HepG2 (cell line): ENCODE data around the gene TTN. TPM values are rescaled to one million over a fixed set of nuclear protein-coding genes. Genes with fewer than 3 reads are reported as not detected.

ENCODE experiments used
- ATAC-seq: fragments of 200-7000 bp; cut with Tn5 transposase; 3 replicates; pipeline ENCODE4 v1.9.1; 2020; ENCODE audit warnings: mild to moderate bottlenecking, moderate library complexity
- BruUV-seq: library from RNA; stranded (reverse); fragments of 400-500 nt; replicated peaks from 2 replicates; lab custom pipeline; 2021; lab: Mats Ljungman, UMichigan
- CTCF ChIA-PET: fragments of 300-600 bp; formaldehyde crosslinking; extraction: SDS; loops from one replicate; lab custom pipeline; 2021; ENCODE audit warnings: low total read pairs, inconsistent platforms, low intra/inter-chr PET ratio; lab: Yijun Ruan, JAX
- POLR2A ChIA-PET: fragments of 350-600 bp; sonication (Branson Sonifier 250); formaldehyde crosslinking; loops from one replicate; lab custom pipeline; 2020; ENCODE audit warnings: antibody characterized with exemption, inconsistent platforms; lab: Yijun Ruan, JAX
- DNase-seq: peaks from one replicate; pipeline ENCODE4 v3.0.0-alpha.2; 2015; ENCODE audit warnings: low spot score
- FAIRE-seq: peaks from 3 replicates; lab custom pipeline; 2011; peaks lifted over from hg19 to GRCh38; lab: Jason Lieb, UNC
- H2AFZ ChIP-seq: one replicate; pipeline ENCODE4 v1.6.1; 2011; ENCODE audit warnings: low read length, inconsistent platforms
- H3K27ac ChIP-seq: fragments of 300-600 bp; 3 replicates; pipeline ENCODE4 v1.8.0; 2011; ENCODE audit warnings: mixed run types, mild to moderate bottlenecking, mixed read lengths, low read length, inconsistent platforms; ENCODE audit not compliant: insufficient read depth; ENCODE audit errors: extremely low read length
- H3K27me3 ChIP-seq, 2 experiments: fragments of 200-600 bp in 1 of 2; 2 replicates in 1 of 2; 3 replicates in 1 of 2; pipeline versions ENCODE4 v1.6.0 to v1.8.0; 2011; ENCODE audit warnings: low read length in 2 of 2, mild to moderate bottlenecking in 2 of 2, moderate library complexity in 2 of 2, inconsistent platforms in 1 of 2; ENCODE audit not compliant: insufficient read depth in 2 of 2, control insufficient read depth in 1 of 2
- H3K36me3 ChIP-seq, 2 experiments: fragments of 200-600 bp in 1 of 2; replicated peaks in 1 of 2; 2 replicates in 1 of 2; 3 replicates in 1 of 2; pipeline versions ENCODE4 v1.5.1 to v1.8.0; 2011; ENCODE audit warnings: low read length in 2 of 2, inconsistent platforms in 1 of 2; ENCODE audit not compliant: insufficient read depth in 2 of 2, control insufficient read depth in 1 of 2
- H3K4me1 ChIP-seq: 2 replicates; pipeline ENCODE4 v1.5.1; 2012; ENCODE audit warnings: low read length, inconsistent platforms; ENCODE audit not compliant: insufficient read depth
- H3K4me2 ChIP-seq: 2 replicates; pipeline ENCODE4 v1.6.0; 2011; ENCODE audit warnings: low read depth, low read length, inconsistent platforms
- H3K4me3 ChIP-seq, 3 experiments: fragments of 200-600 bp in 1 of 3; sonication (generic), shearing (Covaris generic) in 1 of 3; replicated peaks in 1 of 3; 2 replicates each; pipeline ENCODE4 v1.5.1; 2011 to 2016; ENCODE audit warnings: low read length in 3 of 3, inconsistent platforms in 2 of 3, low read depth in 2 of 3, mild to moderate bottlenecking in 2 of 3, control low read depth in 1 of 3, mixed read lengths in 1 of 3; ENCODE audit not compliant: insufficient read depth in 1 of 3
- H3K79me2 ChIP-seq: one replicate; pipeline ENCODE4 v1.6.1; 2011; ENCODE audit warnings: low read length, inconsistent platforms; ENCODE audit not compliant: insufficient read depth
- H3K9ac ChIP-seq: 2 replicates; pipeline ENCODE4 v1.6.0; 2011; ENCODE audit warnings: mild to moderate bottlenecking, low read depth, low read length, inconsistent platforms; ENCODE audit not compliant: insufficient read depth
- H3K9me3 ChIP-seq: 2 replicates; pipeline ENCODE4 v1.5.1; 2012; ENCODE audit warnings: mild to moderate bottlenecking, low read length
- H4K20me1 ChIP-seq: 2 replicates; pipeline ENCODE4 v1.6.0; 2011; ENCODE audit warnings: inconsistent platforms, mild to moderate bottlenecking, low read length, moderate library complexity; ENCODE audit not compliant: insufficient read depth
- BCL3 ChIP-seq: sonication (generic); formaldehyde crosslinking; IDR thresholded peaks from 2 replicates; pipeline ENCODE4 v1.5.1; 2020; ENCODE audit warnings: mild to moderate bottlenecking, missing genetic modification reagents, moderate library complexity
- CAMTA2 ChIP-seq: sonication (generic); formaldehyde crosslinking; IDR thresholded peaks from 2 replicates; pipeline ENCODE4 v1.4.0; 2020; ENCODE audit warnings: mild to moderate bottlenecking, missing genetic modification reagents, borderline replicate concordance
- FOSL1 ChIP-seq: sonication (generic); formaldehyde crosslinking; IDR thresholded peaks from 2 replicates; pipeline ENCODE4 v1.9.0; 2021; ENCODE audit warnings: missing genetic modification reagents, borderline replicate concordance
- KLF12 ChIP-seq: sonication (generic); formaldehyde crosslinking; IDR thresholded peaks from 2 replicates; pipeline ENCODE4 v1.4.0; 2020; ENCODE audit warnings: missing genetic modification reagents, borderline replicate concordance
- SNAPC2 ChIP-seq: sonication (generic); formaldehyde crosslinking; IDR thresholded peaks from 2 replicates; pipeline ENCODE4 v1.8.1; 2022; ENCODE audit warnings: mild to moderate bottlenecking, missing genetic modification reagents
- ZNF598 ChIP-seq: sonication (generic); formaldehyde crosslinking; IDR thresholded peaks from 2 replicates; pipeline ENCODE4 v1.5.1; 2020; ENCODE audit warnings: mild to moderate bottlenecking, missing genetic modification reagents, borderline replicate concordance
- ZNF772 ChIP-seq: sonication (generic); formaldehyde crosslinking; IDR thresholded peaks from 2 replicates; pipeline ENCODE4 v1.5.0; 2020; ENCODE audit warnings: mild to moderate bottlenecking, missing genetic modification reagents
- ZSCAN29 ChIP-seq: sonication (generic); formaldehyde crosslinking; conservative IDR thresholded peaks from 2 replicates; pipeline ENCODE4 v1.4.0; 2020; ENCODE audit warnings: mild to moderate bottlenecking, missing genetic modification reagents
- WGBS: methylation state at CpG from one replicate; pipeline ENCODE4 v1.1.6; 2017; ENCODE audit warnings: low lambda C conversion rate; 5-methylcytosine and 5-hydroxymethylcytosine counted together
- in situ Hi-C: cut with HindIII; loops from 2 replicates; pipeline ENCODE4 v1.10.0; 2017; ENCODE audit warnings: low pct_unique_long_range_greater_than_20kb; ENCODE audit not compliant: extremely low pct_ligation_motif_present
- intact Hi-C: fragments of 100-400 bp; cut with micrococcal nuclease; formaldehyde crosslinking; loops from one replicate; pipeline ENCODE4 v1.10.0; 2022; ENCODE audit not compliant: unreplicated experiment
- polyA plus RNA-seq, 8 experiments: library from polyadenylated mRNA; depleted of rRNA in 3 of 8; stranded (reverse) in 7 of 8; unstranded in 1 of 8; fragments of >200 nt; fragmentation: Illumina TruSeq in 4 of 8; extraction: Trizol in 4 of 8; gene quantifications; 2 replicates each; pipeline versions ENCODE4 v1.2.1 to v1.2.3, GENCODE V29; 2011 to 2016; ENCODE audit warnings: low read depth in 4 of 8, missing spikeins in 1 of 8, mixed read lengths in 1 of 8; ENCODE audit not compliant: insufficient read depth in 1 of 8
- total RNA-seq, 5 experiments: library from RNA; depleted of rRNA; stranded (reverse); fragments of >200 nt; fragmentation: Illumina TruSeq; extraction: Trizol; gene quantifications; 2 replicates each; pipeline ENCODE4 v1.2.3, GENCODE V29; 2016; ENCODE audit warnings: low read depth in 1 of 5
- TF ChIP-seq, protein P1 (sequence below): sonication (generic); formaldehyde crosslinking; IDR thresholded peaks from 2 replicates; pipeline ENCODE4 v1.5.1; 2020; ENCODE audit warnings: mild to moderate bottlenecking, moderate library complexity, missing genetic modification reagents

Gene TTN
- total and polyA plus RNA-seq, 2 of the 13 experiments (the other 11 are each of a cell fraction or from before 2014, with no cell fraction given), result under 0.01 TPM

GRCh38 chr2:178782236-178782635, 25.0 kb downstream of the TTN start (continued):
- no peak for TF ChIP-seq BCL3 (CRISPR knock-in tag)

DNA sequence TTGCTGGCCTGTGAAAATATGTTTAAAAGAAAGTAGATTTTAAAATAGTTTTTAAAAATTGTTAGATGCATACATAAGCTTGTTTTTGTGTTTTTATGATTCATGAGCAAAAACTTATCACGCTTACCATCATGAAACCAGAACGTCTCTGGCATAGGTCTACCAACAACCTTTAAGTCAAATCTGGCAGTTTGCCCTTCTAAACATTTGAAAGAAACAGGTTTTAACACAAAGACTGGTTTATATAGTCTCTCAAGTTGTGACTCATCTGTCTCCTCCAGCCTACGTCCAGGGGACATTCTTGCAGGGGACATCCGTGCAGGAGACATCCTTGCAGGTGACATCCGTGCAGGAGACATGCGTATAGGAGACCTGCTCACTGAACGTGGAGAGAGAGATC, 29.6 kb downstream of the TTN start:
- no peaks in the 10 kb centered on the region for H4K20me1 ChIP-seq
- no TSS peak for BruUV-seq
- H3K9me3 ChIP-seq, result no peaks in the 10 kb centered on the region
- H2AFZ ChIP-seq, result no peak overlapping the region
- intact Hi-C loops (no loop called here), in situ Hi-C loops (no loop called here)
- peaks cover 0 to 8% of the 10 kb centered on the region in 2 experiments; a peak in 1 of 5 replicates for H3K27me3 ChIP-seq
- no peak for FAIRE-seq
- 16% methylated on average over 7 of the region's 7 CpGs for WGBS
- no peak overlapping the region for H3K4me2 ChIP-seq
- no peaks in the 10 kb centered on the region for H3K36me3 ChIP-seq
- ChIA-PET POLR2A (no interaction called here), CTCF (no interaction called here)
- H3K27ac ChIP-seq, result no peak overlapping the region
- H3K9ac ChIP-seq, result no peak overlapping the region
- no peak for DNase-seq
- H3K79me2 ChIP-seq, result no peaks in the 10 kb centered on the region
- no peaks in the 10 kb centered on the region for H3K4me1 ChIP-seq
- no peak overlapping the region for H3K4me3 ChIP-seq
- ATAC-seq, result no peak
- TF ChIP-seq ZNF772 (no peak), CAMTA2 (no peak), KLF12 (CRISPR knock-in tag) (no peak), ZNF598 (no peak), FOSL1 (CRISPR knock-in tag) (no peak), SNAPC2 (CRISPR knock-in tag) (no peak), ZSCAN29 (CRISPR knock-in tag) (no peak)
- TF ChIP-seq, protein P1, sequence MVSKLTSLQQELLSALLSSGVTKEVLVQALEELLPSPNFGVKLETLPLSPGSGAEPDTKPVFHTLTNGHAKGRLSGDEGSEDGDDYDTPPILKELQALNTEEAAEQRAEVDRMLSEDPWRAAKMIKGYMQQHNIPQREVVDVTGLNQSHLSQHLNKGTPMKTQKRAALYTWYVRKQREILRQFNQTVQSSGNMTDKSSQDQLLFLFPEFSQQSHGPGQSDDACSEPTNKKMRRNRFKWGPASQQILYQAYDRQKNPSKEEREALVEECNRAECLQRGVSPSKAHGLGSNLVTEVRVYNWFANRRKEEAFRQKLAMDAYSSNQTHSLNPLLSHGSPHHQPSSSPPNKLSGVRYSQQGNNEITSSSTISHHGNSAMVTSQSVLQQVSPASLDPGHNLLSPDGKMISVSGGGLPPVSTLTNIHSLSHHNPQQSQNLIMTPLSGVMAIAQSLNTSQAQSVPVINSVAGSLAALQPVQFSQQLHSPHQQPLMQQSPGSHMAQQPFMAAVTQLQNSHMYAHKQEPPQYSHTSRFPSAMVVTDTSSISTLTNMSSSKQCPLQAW (CRISPR knock-in tag), result no peak
- TF ChIP-seq, all 625 proteins: peak for 0
